ENCODE results near the gene CNKSR3.

GRCh38 chr6:154450498-154450897, 60.0 kb downstream of the CNKSR3 start:
- TF ChIP-seq, protein P1, sequence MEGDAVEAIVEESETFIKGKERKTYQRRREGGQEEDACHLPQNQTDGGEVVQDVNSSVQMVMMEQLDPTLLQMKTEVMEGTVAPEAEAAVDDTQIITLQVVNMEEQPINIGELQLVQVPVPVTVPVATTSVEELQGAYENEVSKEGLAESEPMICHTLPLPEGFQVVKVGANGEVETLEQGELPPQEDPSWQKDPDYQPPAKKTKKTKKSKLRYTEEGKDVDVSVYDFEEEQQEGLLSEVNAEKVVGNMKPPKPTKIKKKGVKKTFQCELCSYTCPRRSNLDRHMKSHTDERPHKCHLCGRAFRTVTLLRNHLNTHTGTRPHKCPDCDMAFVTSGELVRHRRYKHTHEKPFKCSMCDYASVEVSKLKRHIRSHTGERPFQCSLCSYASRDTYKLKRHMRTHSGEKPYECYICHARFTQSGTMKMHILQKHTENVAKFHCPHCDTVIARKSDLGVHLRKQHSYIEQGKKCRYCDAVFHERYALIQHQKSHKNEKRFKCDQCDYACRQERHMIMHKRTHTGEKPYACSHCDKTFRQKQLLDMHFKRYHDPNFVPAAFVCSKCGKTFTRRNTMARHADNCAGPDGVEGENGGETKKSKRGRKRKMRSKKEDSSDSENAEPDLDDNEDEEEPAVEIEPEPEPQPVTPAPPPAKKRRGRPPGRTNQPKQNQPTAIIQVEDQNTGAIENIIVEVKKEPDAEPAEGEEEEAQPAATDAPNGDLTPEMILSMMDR (IDR thresholded peaks at IDR 0.05), result no peak
- TF ChIP-seq POLR2AphosphoS5 (IDR thresholded peaks at IDR 0.05; ENCODE audit: insufficient read depth in 1 of 2, low read depth in 1 of 2), result no peak
